ENCODE data around the gene POLR2L.
A peak's percentile ranks its signal among the peaks of the same experiment; 100 is the strongest.

The POLR2L gene

DNA sequence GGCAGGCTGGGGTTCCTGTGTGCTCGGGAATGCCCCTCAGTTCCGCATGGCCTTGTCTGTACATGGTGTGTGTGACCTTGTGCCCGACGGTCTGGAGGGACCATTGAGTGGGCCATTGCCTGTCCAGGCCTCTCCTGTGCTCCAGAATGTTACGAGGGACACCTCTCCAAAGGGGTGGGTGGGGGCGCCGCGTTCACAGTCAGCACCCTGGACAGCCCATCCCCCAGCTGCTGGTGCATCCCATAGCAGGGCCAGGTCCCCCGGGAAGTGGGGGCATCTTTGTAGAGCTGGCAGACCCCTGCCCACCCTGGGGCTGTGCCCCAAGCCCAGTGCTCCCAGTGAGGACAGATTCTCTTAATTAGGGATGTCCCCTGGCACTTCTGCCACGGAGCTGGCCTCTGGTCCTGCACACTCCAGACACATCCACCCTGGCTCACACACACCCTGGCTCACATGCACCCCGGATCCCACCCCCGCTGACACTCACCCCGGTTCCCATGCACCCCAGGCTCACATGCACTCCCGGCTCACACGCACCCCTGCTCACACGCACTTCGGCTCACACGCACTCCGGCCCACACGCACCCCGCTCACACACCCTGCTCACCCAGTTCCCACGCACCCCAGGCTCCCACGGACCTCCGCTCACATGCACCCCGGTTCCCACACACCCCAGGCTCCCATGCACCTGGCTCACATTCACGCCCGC, 15.9 kb upstream of the POLR2L start:
- TF ChIP-seq POLR2AphosphoS5 (IDR thresholded peaks at IDR 0.05; ENCODE audit: low read depth, low read length) (no peak), POLR2A (IDR thresholded peaks at IDR 0.05; ENCODE audit: low read depth, low read length) (no peak), SPI1 (IDR thresholded peaks at IDR 0.05; ENCODE audit: low read depth, low read length) (no peak), TAF1 (IDR thresholded peaks at IDR 0.05; ENCODE audit: low read depth, low read length) (no peak), PAX5 (IDR thresholded peaks at IDR 0.05; ENCODE audit: insufficient read depth, low read length, severe bottlenecking) (no peak), POU2F2 (IDR thresholded peaks at IDR 0.05; ENCODE audit: low read depth, low read length) (no peak)
- no peak for DNase-seq (ENCODE audit: insufficient read length, low spot score)
- FAIRE-seq, result no peak

GRCh38 chr11:856397-856796, 14.1 kb upstream of the POLR2L start:
- TF ChIP-seq POU2F2 (IDR thresholded peaks at IDR 0.05; ENCODE audit: low read depth, low read length) (no peak), PAX5 (IDR thresholded peaks at IDR 0.05; ENCODE audit: insufficient read depth, low read length, severe bottlenecking) (no peak), POLR2AphosphoS5 (IDR thresholded peaks at IDR 0.05; ENCODE audit: low read depth, low read length) (no peak), TAF1 (IDR thresholded peaks at IDR 0.05; ENCODE audit: low read depth, low read length) (no peak), POLR2A (IDR thresholded peaks at IDR 0.05; ENCODE audit: low read depth, low read length) (no peak), SPI1 (IDR thresholded peaks at IDR 0.05; ENCODE audit: low read depth, low read length) (no peak)
- DNase-seq (ENCODE audit: insufficient read length, low spot score) (no peak), FAIRE-seq (no peak)

GRCh38 chr11:855796-856195, 13.5 kb upstream of the POLR2L start:
- DNase-seq (ENCODE audit: insufficient read length, low spot score) (no peak), FAIRE-seq (no peak)
- TF ChIP-seq POLR2A (IDR thresholded peaks at IDR 0.05; ENCODE audit: low read depth, low read length), result no peak
- TF ChIP-seq POU2F2 (IDR thresholded peaks at IDR 0.05; ENCODE audit: low read depth, low read length), result no peak
- no peak for TF ChIP-seq TAF1 (IDR thresholded peaks at IDR 0.05; ENCODE audit: low read depth, low read length)
- no peak for TF ChIP-seq SPI1 (IDR thresholded peaks at IDR 0.05; ENCODE audit: low read depth, low read length)
- TF ChIP-seq PAX5 (IDR thresholded peaks at IDR 0.05; ENCODE audit: insufficient read depth, low read length, severe bottlenecking), result no peak
- no peak for TF ChIP-seq POLR2AphosphoS5 (IDR thresholded peaks at IDR 0.05; ENCODE audit: low read depth, low read length)

- DNase-seq (ENCODE audit: insufficient read length, low spot score), result no peak
- no peak for FAIRE-seq
- TF ChIP-seq POLR2A (IDR thresholded peaks at IDR 0.05; ENCODE audit: low read depth, low read length) (no peak), POLR2AphosphoS5 (IDR thresholded peaks at IDR 0.05; ENCODE audit: low read depth, low read length) (no peak), SPI1 (IDR thresholded peaks at IDR 0.05; ENCODE audit: low read depth, low read length) (no peak), POU2F2 (IDR thresholded peaks at IDR 0.05; ENCODE audit: low read depth, low read length) (no peak), PAX5 (IDR thresholded peaks at IDR 0.05; ENCODE audit: insufficient read depth, low read length, severe bottlenecking) (no peak), TAF1 (IDR thresholded peaks at IDR 0.05; ENCODE audit: low read depth, low read length) (no peak)
Measured at GRCh38 chr11:855330-855674, 13.0 kb upstream of the POLR2L start.

DNA sequence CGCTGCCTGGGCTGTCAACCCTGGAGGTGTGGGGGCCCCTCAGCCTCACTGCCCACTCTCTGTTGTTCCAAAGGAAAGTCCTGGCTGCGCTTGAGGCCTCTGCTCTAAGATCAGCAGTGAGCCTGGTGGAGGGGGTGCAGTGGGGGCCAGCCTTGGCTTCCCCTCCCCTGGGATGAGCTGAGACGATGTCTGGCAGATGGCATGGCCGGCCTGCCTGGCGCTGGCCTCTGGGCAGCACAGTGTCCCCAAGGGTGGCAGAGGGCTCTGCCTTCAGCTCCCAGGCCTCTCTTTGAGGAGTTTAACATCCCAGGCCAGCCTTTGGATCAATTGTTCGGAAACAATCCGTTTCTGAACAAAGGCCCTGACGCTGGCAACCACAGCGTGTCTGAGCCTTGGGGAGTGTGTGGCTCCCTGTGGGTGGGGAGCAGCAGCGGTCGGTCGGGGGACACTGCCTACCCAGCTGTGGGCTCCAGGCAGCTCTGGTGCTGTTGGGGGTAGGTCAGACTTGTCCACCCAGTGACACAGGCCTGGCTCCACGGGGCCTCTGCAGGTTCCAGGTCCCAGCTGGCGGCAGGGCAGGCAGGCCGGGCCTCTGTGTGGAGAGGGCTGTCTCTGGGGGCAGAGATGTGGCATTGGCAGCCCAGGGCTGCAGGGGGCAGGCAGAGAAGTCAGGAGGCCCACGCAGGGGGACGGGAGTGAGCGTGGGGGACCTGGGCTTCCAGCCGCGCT, 12.4 kb upstream of the POLR2L start:
- TF ChIP-seq TAF1 (IDR thresholded peaks at IDR 0.05; ENCODE audit: low read depth, low read length) (no peak), PAX5 (IDR thresholded peaks at IDR 0.05; ENCODE audit: insufficient read depth, low read length, severe bottlenecking) (no peak), SPI1 (IDR thresholded peaks at IDR 0.05; ENCODE audit: low read depth, low read length) (no peak), POU2F2 (IDR thresholded peaks at IDR 0.05; ENCODE audit: low read depth, low read length) (no peak), POLR2A (IDR thresholded peaks at IDR 0.05; ENCODE audit: low read depth, low read length) (no peak), POLR2AphosphoS5 (IDR thresholded peaks at IDR 0.05; ENCODE audit: low read depth, low read length) (no peak)
- FAIRE-seq (no peak), DNase-seq (ENCODE audit: insufficient read length, low spot score) (no peak)

DNA sequence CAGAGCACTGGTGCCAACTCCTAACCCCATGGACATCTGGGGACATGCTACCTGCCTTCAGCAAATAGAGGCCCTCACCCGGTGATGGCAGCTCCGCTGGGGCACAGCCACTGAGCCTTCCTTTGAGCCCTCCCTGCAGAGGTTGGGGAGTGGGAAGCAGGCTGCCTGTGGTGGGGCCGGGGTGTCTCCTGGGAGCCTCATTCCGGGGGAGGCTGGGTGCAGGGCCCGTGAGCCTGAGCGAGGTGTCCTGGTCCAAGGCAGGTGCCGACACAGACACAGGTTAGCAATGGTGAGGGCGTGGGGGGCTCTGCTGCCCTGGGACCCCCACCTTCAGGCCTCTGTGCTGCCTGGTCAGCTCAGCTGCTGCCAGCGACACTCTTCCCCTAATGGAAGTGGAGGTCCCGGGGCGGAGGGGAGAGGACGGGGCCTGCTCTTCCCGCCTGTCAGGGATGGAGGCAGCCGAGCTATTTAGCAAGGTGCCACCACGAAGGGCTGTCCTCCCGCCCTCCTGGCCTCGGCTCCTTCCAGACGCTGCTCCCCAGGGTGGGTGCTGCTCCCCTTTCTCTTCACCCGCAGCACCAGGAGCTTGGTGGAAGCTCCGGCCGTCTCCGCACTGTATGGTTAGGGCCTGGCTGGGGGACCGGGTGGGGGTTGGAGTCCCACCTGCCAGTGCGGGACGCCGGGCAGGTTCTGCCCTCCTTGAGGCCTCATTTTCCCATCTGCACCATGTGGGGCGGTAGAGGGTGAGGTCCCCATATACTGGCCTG, 11.5 kb upstream of the POLR2L start:
- no peak for DNase-seq (ENCODE audit: insufficient read length, low spot score)
- FAIRE-seq, result no peak

DNA sequence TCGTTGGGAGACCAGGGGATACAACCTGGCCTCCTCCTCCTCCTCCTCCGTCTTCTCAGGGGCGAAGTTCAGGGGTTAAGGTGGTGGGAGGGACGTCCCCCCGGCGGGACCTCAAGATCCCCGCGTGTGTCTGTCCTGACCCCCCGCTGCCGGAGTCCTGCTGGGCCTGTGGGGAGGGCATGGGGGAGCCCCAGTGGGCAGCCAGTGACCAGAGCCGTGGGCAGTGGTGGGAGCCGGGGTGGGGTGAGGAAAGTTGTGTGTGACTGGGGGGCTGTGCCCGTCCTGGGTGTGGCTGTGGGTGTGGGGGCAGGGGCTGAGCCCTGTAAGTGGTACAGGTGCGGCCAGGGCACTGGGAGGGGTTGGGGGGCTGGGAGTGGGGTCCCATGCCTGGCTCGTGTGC, 10.4 kb upstream of the POLR2L start:
- no peak for DNase-seq (ENCODE audit: insufficient read length, low spot score)
- TF ChIP-seq POU2F2 (IDR thresholded peaks at IDR 0.05; ENCODE audit: low read depth, low read length) (no peak), POLR2AphosphoS5 (IDR thresholded peaks at IDR 0.05; ENCODE audit: low read depth, low read length) (no peak), PAX5 (IDR thresholded peaks at IDR 0.05; ENCODE audit: insufficient read depth, low read length, severe bottlenecking) (no peak), SPI1 (IDR thresholded peaks at IDR 0.05; ENCODE audit: low read depth, low read length) (no peak), TAF1 (IDR thresholded peaks at IDR 0.05; ENCODE audit: low read depth, low read length) (no peak), POLR2A (IDR thresholded peaks at IDR 0.05; ENCODE audit: low read depth, low read length) (no peak)
- no peak for FAIRE-seq

More for the DNA sequence above, 11.5 kb upstream of the POLR2L start:
- no peak for TF ChIP-seq POLR2AphosphoS5 (IDR thresholded peaks at IDR 0.05; ENCODE audit: low read depth, low read length)
- TF ChIP-seq SPI1 (IDR thresholded peaks at IDR 0.05; ENCODE audit: low read depth, low read length), result no peak
- TF ChIP-seq TAF1 (IDR thresholded peaks at IDR 0.05; ENCODE audit: low read depth, low read length), result no peak
- no peak for TF ChIP-seq PAX5 (IDR thresholded peaks at IDR 0.05; ENCODE audit: insufficient read depth, low read length, severe bottlenecking)
- TF ChIP-seq POLR2A (IDR thresholded peaks at IDR 0.05; ENCODE audit: low read depth, low read length), result no peak
- TF ChIP-seq POU2F2 (IDR thresholded peaks at IDR 0.05; ENCODE audit: low read depth, low read length), result no peak

DNA sequence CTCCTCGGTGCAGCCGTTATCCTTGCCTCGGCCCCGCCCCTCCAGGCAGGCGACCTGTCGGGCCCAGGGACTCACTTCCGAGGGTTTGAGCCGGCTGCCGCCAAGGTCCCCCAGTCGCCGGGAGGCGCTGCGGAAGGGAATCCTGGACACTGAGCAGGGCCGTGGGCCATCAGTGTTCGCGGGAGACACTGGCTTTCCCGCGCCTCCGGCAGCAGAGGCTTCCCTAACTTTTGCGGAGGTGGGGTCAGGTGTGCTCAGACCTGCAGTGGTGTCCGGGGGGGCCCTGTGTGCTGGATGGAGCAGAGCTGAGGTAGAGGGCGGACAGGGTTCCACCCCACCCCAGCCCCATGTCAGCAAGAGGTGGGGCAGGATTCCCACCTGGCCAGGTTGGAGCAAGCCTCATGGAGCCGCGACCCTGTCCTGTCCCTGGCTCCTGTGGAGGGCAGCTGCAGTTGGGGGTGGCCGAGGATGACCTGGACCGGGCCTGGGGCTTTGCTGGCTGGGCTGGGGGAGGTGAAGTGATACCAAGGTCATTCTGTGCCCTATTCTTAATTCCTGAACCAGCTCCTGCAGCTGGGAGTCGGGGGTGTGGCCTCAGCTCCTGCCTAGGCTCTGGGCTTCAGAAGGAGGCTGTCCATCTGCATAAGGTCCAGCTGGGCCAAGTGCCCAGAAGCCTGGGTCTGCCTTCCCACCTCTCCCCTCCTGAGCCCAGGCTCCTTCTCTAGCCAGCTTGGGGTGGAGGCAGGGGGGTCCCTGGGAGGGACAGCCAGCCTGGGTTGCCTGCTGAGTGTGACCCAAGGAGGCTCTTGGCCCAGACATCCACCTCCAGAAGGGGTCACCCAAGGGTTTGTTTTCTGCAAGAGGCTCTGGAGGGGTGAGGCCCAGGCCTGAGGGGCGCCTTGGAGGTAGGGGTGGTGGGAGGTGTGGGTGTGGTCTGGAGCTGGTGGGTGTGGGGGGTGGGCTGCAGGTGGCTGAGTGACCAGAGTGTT, 8.7 kb upstream of the POLR2L start:
- peak; percentile 63 for DNase-seq (ENCODE audit: insufficient read length, low spot score)
- FAIRE-seq, result no peak
- TF ChIP-seq POU2F2 (IDR thresholded peaks at IDR 0.05; ENCODE audit: low read depth, low read length) (no peak), SPI1 (IDR thresholded peaks at IDR 0.05; ENCODE audit: low read depth, low read length) (no peak), PAX5 (IDR thresholded peaks at IDR 0.05; ENCODE audit: insufficient read depth, low read length, severe bottlenecking) (no peak)
